Thymus (tissue), 14 donors: Measurements from ENCODE around the gene QRICH2. TPM values are rescaled to one million over a fixed set of nuclear protein-coding genes. Genes with fewer than 3 reads are reported as not detected.

Source experiments
- DNase-seq, 9 donors: peaks; one replicate each; pipeline ENCODE4 v3.0.0-alpha.2; 2013; ENCODE audit warnings: low spot score in 9 of 9, low read depth in 6 of 9, missing footprints in 1 of 9
- H3K27ac ChIP-seq, 2 donors: one replicate each; pipeline ENCODE4 v1.5.1; 2013; ENCODE audit warnings: control low read depth in 1 of 2, low read depth in 1 of 2, low read length in 1 of 2, mild to moderate bottlenecking in 1 of 2, moderate library complexity in 1 of 2
- H3K27me3 ChIP-seq, 2 donors: one replicate each; pipeline ENCODE4 v1.5.1; 2013; ENCODE audit warnings: low read length in 1 of 2; ENCODE audit not compliant: control insufficient read depth in 2 of 2, insufficient read depth in 1 of 2
- H3K36me3 ChIP-seq, 2 donors: one replicate each; pipeline ENCODE4 v1.5.1; 2013; ENCODE audit warnings: low read length in 1 of 2, mild to moderate bottlenecking in 1 of 2, moderate library complexity in 1 of 2; ENCODE audit not compliant: control insufficient read depth in 2 of 2, insufficient read depth in 2 of 2
- H3K4me1 ChIP-seq, 2 donors: one replicate each; pipeline ENCODE4 v1.5.1; 2013; ENCODE audit warnings: low read length in 2 of 2; ENCODE audit not compliant: control insufficient read depth in 2 of 2, insufficient read depth in 2 of 2
- H3K4me3 ChIP-seq, 2 donors: one replicate each; pipeline ENCODE4 v1.5.1; 2013; ENCODE audit warnings: low read length in 2 of 2, control low read depth in 1 of 2, mild to moderate bottlenecking in 1 of 2
- H3K9me3 ChIP-seq, 2 donors: one replicate each; pipeline ENCODE4 v1.5.1; 2013; ENCODE audit warnings: low read length in 1 of 2, mild to moderate bottlenecking in 1 of 2; ENCODE audit not compliant: control insufficient read depth in 2 of 2, insufficient read depth in 1 of 2
- WGBS: extraction: QIAGEN DNeasy Blood & Tissue Kit; methylation state at CpG from one replicate; pipeline ENCODE4 v1.1.7; 2013; 5-methylcytosine and 5-hydroxymethylcytosine counted together
- long read RNA-seq, 10 donors: transcript quantifications; one replicate each; lab custom pipeline, GENCODE V29; 2026
- polyA plus RNA-seq: library from polyadenylated mRNA; stranded (reverse); fragments of 200-250 nt; gene quantifications from one replicate; pipeline ENCODE4 v1.2.3, GENCODE V29; 2013
- total RNA-seq: library from RNA; stranded (reverse); fragments of 120-200 nt; gene quantifications from one replicate; pipeline ENCODE4 v1.2.4, GENCODE V29; 2013
- donor health status: healthy.

Gene QRICH2
- total RNA-seq, result 1.1 TPM
- polyA plus RNA-seq, result 7.3 TPM
- long read RNA-seq, donor 1, result 0 reads
- long read RNA-seq, donor 2, result 0 reads
- long read RNA-seq, donor 3, result 0 reads
- long read RNA-seq, donor 4, result 0 reads
- long read RNA-seq, donor 5, result 0 reads
- long read RNA-seq, donor 6, result 0 reads
- long read RNA-seq, donor 7, result 0 reads
- long read RNA-seq, donor 8, result 0 reads
- long read RNA-seq, donor 9, result 0 reads
- long read RNA-seq, donor 10, result 0 reads

GRCh38 chr17:76307966-76308338 lies at the start of gene QRICH2:
QRICH2 (minus strand) TSS chr17:76308276; CDS start chr17:76307998, 278 bp downstream.
- H3K9me3 ChIP-seq, result no peaks in the 10 kb centered on the region
- WGBS, result 98% methylated on average over 44 of the region's 44 CpGs
- no peaks in the 10 kb centered on the region for H3K4me1 ChIP-seq
- no peak for DNase-seq
- H3K27ac ChIP-seq, result no peak within 1 kb of the TSS
- H3K27me3 ChIP-seq, result no peaks in the 10 kb centered on the region
- H3K4me3 ChIP-seq, result no peak within 1 kb of the TSS
- H3K36me3 ChIP-seq, result peaks cover 15 to 19% of the 10 kb centered on the region in 2 donors

GRCh38 chr17:76357597-76358158 lies 49.6 kb upstream of the QRICH2 start:
- Histone ChIP-seq H3K36me3 (no peaks in the 10 kb centered on the region), H3K4me1 (peaks cover 3 to 12% of the 10 kb centered on the region in 2 donors), H3K9me3 (no peaks in the 10 kb centered on the region), H3K27ac (no peak overlapping the region), H3K27me3 (peaks cover 0 to 6% of the 10 kb centered on the region in 2 donors), H3K4me3 (no peak overlapping the region)
- no peak for DNase-seq
- 93% methylated on average over 6 of the region's 6 CpGs for WGBS

- Histone ChIP-seq H3K36me3 (no peaks in the 10 kb centered on the region), H3K27ac (no peak overlapping the region), H3K4me3 (no peak overlapping the region), H3K9me3 (no peaks in the 10 kb centered on the region), H3K4me1 (peaks cover 5 to 13% of the 10 kb centered on the region in 2 donors), H3K27me3 (peaks cover 0 to 7% of the 10 kb centered on the region in 2 donors)
- no peak for DNase-seq
- 90% methylated on average over 12 of the region's 12 CpGs for WGBS
Measured at GRCh38 chr17:76356803-76357456, 48.9 kb upstream of the QRICH2 start.

GRCh38 chr17:76354747-76355310 lies 46.8 kb upstream of the QRICH2 start:
- 63% methylated on average over 13 of the region's 13 CpGs for WGBS
- peak in 1 of 9 donors; percentile 10 for DNase-seq
- H3K4me3 ChIP-seq, result no peak overlapping the region

GRCh38 chr17:76354317-76354729 lies 46.2 kb upstream of the QRICH2 start:
- peak overlapping the region; percentile 75 to 76 for H3K4me3 ChIP-seq
- H3K27ac ChIP-seq, result peak overlapping the region in 1 of 2 donors; percentile 84
- H3K4me1 ChIP-seq, result peaks cover 5 to 13% of the 10 kb centered on the region in 2 donors
- no peak for DNase-seq
- WGBS, result 3% methylated on average over 18 of the region's 18 CpGs
- H3K9me3 ChIP-seq, result no peaks in the 10 kb centered on the region
- H3K27me3 ChIP-seq, result peaks cover 0 to 7% of the 10 kb centered on the region in 2 donors
- no peaks in the 10 kb centered on the region for H3K36me3 ChIP-seq

More at GRCh38 chr17:76354747-76355310, 46.8 kb upstream of the QRICH2 start:
- no peak overlapping the region for H3K27ac ChIP-seq
- H3K4me1 ChIP-seq, result peaks cover 5 to 13% of the 10 kb centered on the region in 2 donors
- peaks cover 0 to 7% of the 10 kb centered on the region in 2 donors for H3K27me3 ChIP-seq
- H3K36me3 ChIP-seq, result no peaks in the 10 kb centered on the region
- H3K9me3 ChIP-seq, result no peaks in the 10 kb centered on the region

- Histone ChIP-seq H3K9me3 (no peaks in the 10 kb centered on the region), H3K4me3 (peak within 1 kb of the TSS; percentile 75 to 76), H3K27me3 (peaks cover 0 to 7% of the 10 kb centered on the region in 2 donors), H3K4me1 (peaks cover 5 to 13% of the 10 kb centered on the region in 2 donors), H3K27ac (peak within 1 kb of the TSS; percentile 83 to 84), H3K36me3 (no peaks in the 10 kb centered on the region)
- WGBS, result under 1% methylated on average over 75 of the region's 75 CpGs
- DNase-seq, result peak; percentile 63 to 94 (median 82)
Measured at GRCh38 chr17:76353599-76354316, 45.7 kb upstream of the QRICH2 start, which contains the start of gene PRPSAP1. PRPSAP1 (minus strand) TSS chr17:76353916; CDS start chr17:76353703, 213 bp downstream.

- Histone ChIP-seq H3K9me3 (no peaks in the 10 kb centered on the region), H3K36me3 (no peaks in the 10 kb centered on the region), H3K27me3 (peaks cover 0 to 7% of the 10 kb centered on the region in 2 donors), H3K27ac (peak overlapping the region in 1 of 2 donors; percentile 84), H3K4me3 (peak overlapping the region; percentile 75 to 76), H3K4me1 (peaks cover 5 to 13% of the 10 kb centered on the region in 2 donors)
- under 1% methylated on average over 51 of the region's 51 CpGs for WGBS
- peak in 1 of 9 donors; percentile 19 for DNase-seq
Measured at GRCh38 chr17:76353004-76353598, 45.0 kb upstream of the QRICH2 start.

- no peak overlapping the region for H3K4me3 ChIP-seq
Measured at GRCh38 chr17:76351526-76352071, 43.5 kb upstream of the QRICH2 start.

More at GRCh38 chr17:76351526-76352071, 43.5 kb upstream of the QRICH2 start:
- no peak overlapping the region for H3K27ac ChIP-seq
- H3K36me3 ChIP-seq, result peaks cover 3 to 5% of the 10 kb centered on the region in 2 donors
- WGBS, result 95% methylated on average over 9 of the region's 9 CpGs
- peaks cover 5 to 13% of the 10 kb centered on the region in 2 donors for H3K4me1 ChIP-seq
- H3K9me3 ChIP-seq, result no peaks in the 10 kb centered on the region
- peaks cover 0 to 7% of the 10 kb centered on the region in 2 donors for H3K27me3 ChIP-seq
- DNase-seq, result no peak
